Measurements from ENCODE around the gene FASTK. TPM values are rescaled to one million over a fixed set of nuclear protein-coding genes. Genes with fewer than 3 reads are reported as not detected.

The FASTK gene
- total RNA-seq, 1 experiment from 2014 or later, result 86.4 TPM

GRCh38 chr7:151056283-151056665 is 24.3 kb downstream of the FASTK start:
- TF ChIP-seq SIN3A (IDR thresholded peaks at IDR 0.05; ENCODE audit: low read depth) (no peak), SRF (IDR thresholded peaks at IDR 0.05; ENCODE audit: low read depth) (no peak)
- Histone ChIP-seq H3K9me2 (ENCODE audit: insufficient read depth) (no peaks in the 10 kb centered on the region), H3K4me1 (ENCODE audit: control insufficient read depth in 1 of 2, insufficient read depth in 2 of 2, low read length in 2 of 2) (peaks cover 15 to 30% of the 10 kb centered on the region in 2 experiments), H3K79me2 (ENCODE audit: insufficient read depth, low read length) (peaks cover 16% of the 10 kb centered on the region), H3K9me3 (ENCODE audit: control insufficient read depth in 1 of 2, insufficient read depth in 1 of 2, low read depth in 1 of 2, low read length in 2 of 2) (no peaks in the 10 kb centered on the region), H3K4me3 (replicated peaks in 1 of 2; ENCODE audit: low read depth in 1 of 2, low read length in 2 of 2) (no peak overlapping the region), H2AFZ (ENCODE audit: low read depth, low read length, poor library complexity, severe bottlenecking) (no peak overlapping the region), H4K20me1 (ENCODE audit: insufficient read depth) (no peaks in the 10 kb centered on the region), H3K27me3 (ENCODE audit: insufficient read depth, low read length) (no peaks in the 10 kb centered on the region), H3K4me2 (ENCODE audit: low read length) (no peak overlapping the region), H3K9ac (ENCODE audit: low read length) (no peak overlapping the region), H3K27ac (ENCODE audit: low read depth, low read length) (no peak overlapping the region), H3K36me3 (ENCODE audit: control insufficient read depth in 1 of 2, insufficient read depth in 2 of 2, low read length in 2 of 2) (no peaks in the 10 kb centered on the region)
- RAD21 ChIA-PET (ENCODE audit: low non-redundant PET in 1 of 2, low total read pairs in 2 of 2, uncharacterized antibody in 2 of 2, unreplicated experiment in 2 of 2), result no interaction called here
- POLR2A ChIA-PET, result no interaction called here
- DNase-seq (ENCODE audit: low read depth, low spot score), result no peak
- no TSS peak for BruUV-seq (replicated peaks)
- ATAC-seq, result no peak
- intact Hi-C loops (cut with micrococcal nuclease), result no loop called here
- CTCF ChIA-PET, result no interaction called here

GRCh38 chr7:151053751-151054150 is 26.9 kb downstream of the FASTK start:
- H3K4me1 ChIP-seq (ENCODE audit: control insufficient read depth in 1 of 2, insufficient read depth in 2 of 2, low read length in 2 of 2), result peaks cover 9 to 14% of the 10 kb centered on the region in 2 experiments
- H4K20me1 ChIP-seq (ENCODE audit: insufficient read depth), result no peaks in the 10 kb centered on the region
- ATAC-seq (no peak), DNase-seq (ENCODE audit: low read depth, low spot score) (no peak)
- H3K9me2 ChIP-seq (ENCODE audit: insufficient read depth), result no peaks in the 10 kb centered on the region
- no peak overlapping the region for H3K4me3 ChIP-seq (replicated peaks in 1 of 2; ENCODE audit: low read depth in 1 of 2, low read length in 2 of 2)
- H3K36me3 ChIP-seq (ENCODE audit: control insufficient read depth in 1 of 2, insufficient read depth in 2 of 2, low read length in 2 of 2), result no peaks in the 10 kb centered on the region
- ChIA-PET RAD21 (ENCODE audit: low non-redundant PET in 1 of 2, low total read pairs in 2 of 2, uncharacterized antibody in 2 of 2, unreplicated experiment in 2 of 2) (no interaction called here), CTCF (no interaction called here), POLR2A (no interaction called here)
- H3K27me3 ChIP-seq (ENCODE audit: insufficient read depth, low read length), result no peaks in the 10 kb centered on the region
- H3K4me2 ChIP-seq (ENCODE audit: low read length), result no peak overlapping the region
- H3K79me2 ChIP-seq (ENCODE audit: insufficient read depth, low read length), result no peaks in the 10 kb centered on the region
- H3K27ac ChIP-seq (ENCODE audit: low read depth, low read length), result no peak overlapping the region
- intact Hi-C loops (cut with micrococcal nuclease), result no loop called here
- H2AFZ ChIP-seq (ENCODE audit: low read depth, low read length, poor library complexity, severe bottlenecking), result no peak overlapping the region
- no peak overlapping the region for H3K9ac ChIP-seq (ENCODE audit: low read length)
- BruUV-seq (replicated peaks), result no TSS peak
- TF ChIP-seq ELF1 (IDR thresholded peaks at IDR 0.05; ENCODE audit: borderline replicate concordance, low read depth), result no peak
- TF ChIP-seq ATF3 (IDR thresholded peaks at IDR 0.05), result no peak
- TF ChIP-seq REST (IDR thresholded peaks at IDR 0.05; ENCODE audit: low read depth), result no peak
- TF ChIP-seq SP1 (IDR thresholded peaks at IDR 0.05; ENCODE audit: low read depth), result no peak
- no peak for TF ChIP-seq POLR2A (IDR thresholded peaks at IDR 0.05; ENCODE audit: borderline replicate concordance, extremely low read depth, insufficient read depth, insufficient read length)
- no peak for TF ChIP-seq EZH2phosphoT487 (IDR thresholded peaks at IDR 0.05; ENCODE audit: borderline replicate concordance)
- no peak for TF ChIP-seq CTCF (IDR thresholded peaks at IDR 0.05 in 2 of 3, conservative IDR thresholded peaks at IDR 0.05 in 1 of 3; ENCODE audit: borderline replicate concordance in 1 of 3, insufficient read depth in 1 of 3, low read depth in 2 of 3, low read length in 2 of 3)
- TF ChIP-seq ZNF274 (IDR thresholded peaks at IDR 0.05; ENCODE audit: low read depth, low read length), result no peak
- no peak for TF ChIP-seq ZBTB33 (IDR thresholded peaks at IDR 0.05; ENCODE audit: extremely low read depth, insufficient replicate concordance, low read length)
- no peak for TF ChIP-seq RAD21 (IDR thresholded peaks at IDR 0.05; ENCODE audit: low read depth)
- TF ChIP-seq TCF7L2 (IDR thresholded peaks at IDR 0.05; ENCODE audit: borderline replicate concordance, extremely low read depth, insufficient read depth, insufficient read length), result no peak
- no peak for TF ChIP-seq ZFX (IDR thresholded peaks at IDR 0.05)
- H3K9me3 ChIP-seq (ENCODE audit: control insufficient read depth in 1 of 2, insufficient read depth in 1 of 2, low read depth in 1 of 2, low read length in 2 of 2), result no peaks in the 10 kb centered on the region

Data from HCT116 (cell line).